ENCODE measurements around the gene DBH. TPM values are rescaled to one million over a fixed set of nuclear protein-coding genes. Genes with fewer than 3 reads are reported as not detected.

The DBH gene
- total RNA-seq, 2 donors from 2014 or later: not detected

DNA sequence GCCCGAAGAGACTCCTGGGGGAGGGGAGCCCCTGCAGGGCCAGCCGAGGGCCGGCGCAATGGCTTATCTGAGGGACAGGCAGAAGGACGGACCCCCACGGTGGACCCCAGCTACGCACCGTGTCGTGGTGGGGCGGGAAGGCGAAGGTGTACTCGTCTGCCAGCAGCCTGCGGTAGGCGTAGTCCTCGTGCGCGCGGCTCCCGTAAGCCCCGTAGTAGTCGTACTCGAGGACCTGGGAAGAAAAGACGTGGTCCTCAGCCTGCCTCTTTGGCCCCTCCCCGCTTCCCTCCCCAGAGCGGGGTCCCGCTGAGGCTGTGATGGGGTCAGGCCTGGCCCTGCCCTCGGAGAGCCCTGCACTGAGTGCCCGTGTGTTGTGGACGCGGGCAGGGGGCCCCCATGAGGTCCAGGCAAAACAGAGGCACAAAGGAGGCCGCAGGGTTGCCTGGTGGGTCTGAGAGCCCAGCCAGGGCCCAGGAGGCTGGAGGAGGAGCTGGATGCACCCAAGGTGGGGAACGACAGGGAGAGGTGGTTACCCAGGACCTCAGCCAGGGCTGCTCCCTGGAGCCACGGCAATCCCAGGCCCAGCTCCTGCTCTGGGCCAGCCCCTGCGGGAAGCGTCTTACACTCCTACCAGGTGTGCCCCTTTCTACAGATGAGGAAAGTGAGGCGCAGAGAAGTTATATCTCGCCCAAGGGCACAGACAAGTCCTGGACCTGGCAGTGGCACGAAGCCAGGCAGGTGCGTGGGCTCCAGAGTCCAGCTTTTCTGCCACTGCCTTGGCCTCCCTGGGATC is 66.8 kb downstream of the DBH start:
- ATAC-seq (ENCODE audit: insufficient number of reproducible peaks, low FRiP score, low read depth): no peak
- no peaks in the 10 kb centered on the region for H3K9me3 ChIP-seq
- H3K4me3 ChIP-seq: peak overlapping the region; percentile 64
- H3K4me1 ChIP-seq (ENCODE audit: control insufficient read depth in 1 of 2, low read depth in 2 of 2): peaks cover 4 to 7% of the 10 kb centered on the region in 2 donors
- H3K27me3 ChIP-seq (replicated peaks; ENCODE audit: insufficient read depth): no peaks in the 10 kb centered on the region
- TF ChIP-seq, protein P1, sequence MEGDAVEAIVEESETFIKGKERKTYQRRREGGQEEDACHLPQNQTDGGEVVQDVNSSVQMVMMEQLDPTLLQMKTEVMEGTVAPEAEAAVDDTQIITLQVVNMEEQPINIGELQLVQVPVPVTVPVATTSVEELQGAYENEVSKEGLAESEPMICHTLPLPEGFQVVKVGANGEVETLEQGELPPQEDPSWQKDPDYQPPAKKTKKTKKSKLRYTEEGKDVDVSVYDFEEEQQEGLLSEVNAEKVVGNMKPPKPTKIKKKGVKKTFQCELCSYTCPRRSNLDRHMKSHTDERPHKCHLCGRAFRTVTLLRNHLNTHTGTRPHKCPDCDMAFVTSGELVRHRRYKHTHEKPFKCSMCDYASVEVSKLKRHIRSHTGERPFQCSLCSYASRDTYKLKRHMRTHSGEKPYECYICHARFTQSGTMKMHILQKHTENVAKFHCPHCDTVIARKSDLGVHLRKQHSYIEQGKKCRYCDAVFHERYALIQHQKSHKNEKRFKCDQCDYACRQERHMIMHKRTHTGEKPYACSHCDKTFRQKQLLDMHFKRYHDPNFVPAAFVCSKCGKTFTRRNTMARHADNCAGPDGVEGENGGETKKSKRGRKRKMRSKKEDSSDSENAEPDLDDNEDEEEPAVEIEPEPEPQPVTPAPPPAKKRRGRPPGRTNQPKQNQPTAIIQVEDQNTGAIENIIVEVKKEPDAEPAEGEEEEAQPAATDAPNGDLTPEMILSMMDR (IDR thresholded peaks at IDR 0.05): no peak
- no peak overlapping the region for H3K27ac ChIP-seq
- no peak for DNase-seq (ENCODE audit: low spot score)
- H3K36me3 ChIP-seq: no peaks in the 10 kb centered on the region

DNA sequence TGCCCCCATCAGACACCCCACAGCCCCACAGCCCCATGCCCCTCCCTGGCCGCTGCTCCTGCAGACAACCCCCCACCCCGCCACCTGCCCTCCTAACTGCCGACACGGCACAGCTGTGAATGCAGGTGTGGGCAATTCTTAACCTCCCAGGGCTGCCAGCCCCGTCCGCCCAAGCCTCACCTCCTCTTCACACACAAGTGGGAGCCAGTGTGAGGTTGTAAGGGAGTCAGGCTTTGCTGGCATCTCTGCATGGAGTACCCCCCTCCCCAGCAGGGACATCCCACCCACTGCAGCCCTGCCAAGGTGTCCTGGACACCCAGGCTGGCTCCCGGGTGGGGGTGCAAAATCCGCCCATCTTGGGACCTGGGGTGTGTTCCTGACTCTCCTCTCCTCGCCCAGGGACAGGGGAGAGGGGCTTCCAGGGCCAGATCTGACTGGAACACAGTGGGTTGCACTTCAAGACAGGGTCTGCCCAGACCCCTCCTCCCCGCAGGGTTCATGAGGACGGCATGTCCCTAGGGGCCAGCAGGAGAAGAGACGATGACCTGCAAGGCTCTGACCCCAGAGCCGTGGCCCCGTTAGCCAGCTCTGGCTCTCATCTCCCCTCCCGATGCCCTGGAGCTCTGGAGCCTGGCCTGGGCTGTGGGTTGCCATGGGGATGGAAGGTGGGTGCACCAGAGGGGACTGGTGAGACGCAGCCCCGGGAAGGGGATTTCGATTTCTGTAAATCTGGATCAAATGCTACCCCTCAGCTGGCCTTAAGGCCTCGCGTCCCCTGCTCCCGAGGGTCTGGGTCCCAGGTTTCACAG is 67.6 kb downstream of the DBH start:
- ATAC-seq (ENCODE audit: insufficient number of reproducible peaks, low FRiP score, low read depth): no peak
- H3K27me3 ChIP-seq (replicated peaks; ENCODE audit: insufficient read depth): no peaks in the 10 kb centered on the region
- H3K9me3 ChIP-seq: no peaks in the 10 kb centered on the region
- DNase-seq (ENCODE audit: low spot score): no peak
- H3K27ac ChIP-seq: no peak overlapping the region
- no peak overlapping the region for H3K4me3 ChIP-seq
- no peaks in the 10 kb centered on the region for H3K36me3 ChIP-seq
- TF ChIP-seq, protein P1 (IDR thresholded peaks at IDR 0.05): no peak
- H3K4me1 ChIP-seq (ENCODE audit: control insufficient read depth in 1 of 2, low read depth in 2 of 2): peaks cover 4 to 7% of the 10 kb centered on the region in 2 donors

DNA sequence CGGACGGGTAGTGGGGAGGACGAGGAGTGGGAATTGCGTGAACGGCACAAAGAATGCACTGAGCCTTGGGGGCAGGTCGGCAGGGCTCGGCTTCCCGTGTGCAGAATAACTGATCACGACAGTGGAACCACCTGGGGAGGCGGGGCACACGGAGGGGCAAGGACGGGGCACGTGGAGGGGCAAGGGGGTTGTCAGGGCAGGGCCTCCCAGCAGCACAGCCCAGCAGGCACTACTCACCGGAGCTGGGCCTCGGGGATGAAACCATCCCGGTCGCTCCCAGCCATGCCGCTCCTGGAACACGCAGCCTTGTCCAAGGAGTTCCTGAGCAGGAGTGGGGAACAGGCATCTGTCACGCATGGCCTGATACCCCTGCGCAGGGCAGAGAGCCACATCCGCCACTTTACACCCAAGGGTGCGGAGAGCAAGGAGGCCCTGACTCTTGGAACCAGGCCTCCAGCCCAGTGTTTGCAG is 68.6 kb downstream of the DBH start:
- ATAC-seq (ENCODE audit: insufficient number of reproducible peaks, low FRiP score, low read depth) (no peak), DNase-seq (ENCODE audit: low spot score) (no peak)
- TF ChIP-seq, protein P1 (IDR thresholded peaks at IDR 0.05): no peak
- no peak overlapping the region for H3K4me3 ChIP-seq
- H3K36me3 ChIP-seq: no peaks in the 10 kb centered on the region
- H3K4me1 ChIP-seq (ENCODE audit: control insufficient read depth in 1 of 2, low read depth in 2 of 2): peaks cover 4 to 7% of the 10 kb centered on the region in 2 donors
- no peaks in the 10 kb centered on the region for H3K9me3 ChIP-seq
- H3K27me3 ChIP-seq (replicated peaks; ENCODE audit: insufficient read depth): no peaks in the 10 kb centered on the region
- no peak overlapping the region for H3K27ac ChIP-seq

DNA sequence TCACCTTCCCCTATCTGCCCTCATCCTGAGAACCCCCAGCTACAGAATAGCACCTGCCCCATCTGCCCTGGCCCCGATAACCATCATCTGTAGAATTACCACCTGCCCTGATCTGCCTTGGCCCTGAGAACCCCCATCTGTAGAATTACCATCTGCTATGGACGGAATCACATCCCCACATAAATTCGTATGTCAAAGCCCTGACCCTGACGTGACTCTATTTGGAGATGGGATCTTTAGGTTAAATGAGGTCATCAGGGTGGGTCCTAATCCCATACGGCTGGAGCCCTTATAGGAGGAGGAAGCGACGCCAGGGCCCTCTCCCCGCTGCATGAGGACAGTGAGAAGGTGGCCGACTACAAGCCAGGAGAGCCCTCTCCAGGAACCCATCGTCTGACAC is 69.4 kb downstream of the DBH start:
- no peak overlapping the region for H3K27ac ChIP-seq
- H3K4me1 ChIP-seq (ENCODE audit: control insufficient read depth in 1 of 2, low read depth in 2 of 2): peaks cover 4 to 7% of the 10 kb centered on the region in 2 donors
- no peak overlapping the region for H3K4me3 ChIP-seq
- no peaks in the 10 kb centered on the region for H3K36me3 ChIP-seq
- no peaks in the 10 kb centered on the region for H3K9me3 ChIP-seq
- DNase-seq (ENCODE audit: low spot score) (no peak), ATAC-seq (ENCODE audit: insufficient number of reproducible peaks, low FRiP score, low read depth) (no peak)
- TF ChIP-seq, protein P1 (IDR thresholded peaks at IDR 0.05): no peak
- H3K27me3 ChIP-seq (replicated peaks; ENCODE audit: insufficient read depth): no peaks in the 10 kb centered on the region

Measured in thoracic aorta (tissue), 2 donors.